ENCODE measurements around the gene CCDC174.

The CCDC174 gene

DNA sequence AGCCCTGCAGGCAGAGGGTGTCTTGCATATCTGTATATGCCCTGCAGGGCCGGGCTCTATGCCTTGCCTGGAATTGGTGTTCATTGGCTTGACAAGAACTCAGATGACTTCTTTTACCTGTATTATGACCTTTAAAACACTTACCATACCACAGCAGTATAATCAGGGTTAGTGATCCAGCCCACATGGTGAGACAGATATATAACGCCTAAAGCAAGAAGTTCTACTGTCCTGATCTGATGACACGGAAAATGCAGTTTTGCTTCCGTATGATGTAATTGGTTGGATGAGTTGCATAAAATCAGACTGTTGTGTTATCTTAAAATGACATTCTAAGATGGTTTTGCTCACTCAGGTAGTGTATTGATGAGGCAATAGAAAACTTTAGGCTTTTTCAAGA lies 9.4 kb downstream of the CCDC174 start:
- H3K9me3 ChIP-seq (ENCODE audit: control insufficient read depth, low read length), result no peaks in the 10 kb centered on the region
- peaks cover 99% of the 10 kb centered on the region for H3K36me3 ChIP-seq (ENCODE audit: control insufficient read depth, insufficient read depth, low read length, severe bottlenecking)

DNA sequence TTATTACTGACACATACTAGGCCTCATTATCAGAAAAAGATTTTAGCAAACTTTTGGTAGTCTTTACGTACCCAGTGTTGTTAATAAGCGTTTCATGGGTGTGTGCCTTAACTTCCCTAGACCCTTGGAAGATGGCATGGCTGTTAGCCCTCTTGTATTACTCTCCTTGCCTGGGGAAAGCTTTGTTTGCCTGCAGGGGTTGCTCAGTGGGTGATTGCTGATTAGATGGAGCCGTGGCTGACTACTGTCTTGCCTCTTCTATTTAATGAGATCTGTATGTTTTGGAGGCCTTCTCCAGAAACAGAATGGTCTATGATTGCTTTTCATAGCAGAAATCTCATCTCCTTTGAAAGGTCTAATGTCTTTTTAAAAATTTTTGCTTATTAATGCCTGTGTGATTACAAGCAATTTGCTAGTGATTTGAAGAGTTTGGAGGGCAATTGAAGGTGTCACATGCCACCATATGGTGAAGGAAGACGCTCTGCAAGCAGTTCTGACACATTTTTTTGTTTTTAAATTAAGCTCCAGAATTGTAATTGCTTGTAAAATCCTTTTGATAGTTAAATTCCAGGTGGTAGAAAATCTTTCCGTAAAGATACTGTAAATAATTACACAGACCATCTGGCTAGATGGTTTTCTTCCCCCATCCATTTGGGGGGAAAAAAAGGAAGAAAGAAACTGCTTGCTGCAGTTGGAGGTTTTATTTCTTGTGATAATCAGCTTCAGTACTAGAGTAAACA lies 12.0 kb downstream of the CCDC174 start:
- DNase-seq (ENCODE audit: low read depth), result no peak
- no peak overlapping the region for H3K4me3 ChIP-seq (ENCODE audit: low read length)
- no peaks in the 10 kb centered on the region for H3K9me3 ChIP-seq (ENCODE audit: control insufficient read depth, low read length)

More for the DNA sequence above, 9.4 kb downstream of the CCDC174 start:
- no peak overlapping the region for H3K4me3 ChIP-seq (ENCODE audit: low read length)
- no peaks in the 10 kb centered on the region for H3K4me1 ChIP-seq (ENCODE audit: control insufficient read depth, insufficient read depth, low read length)
- no peak for DNase-seq (ENCODE audit: low read depth)
- no peak overlapping the region for H3K9ac ChIP-seq (ENCODE audit: low read length)
- H3K27me3 ChIP-seq (replicated peaks; ENCODE audit: control insufficient read depth, insufficient read depth, low read length), result no peaks in the 10 kb centered on the region

DNA sequence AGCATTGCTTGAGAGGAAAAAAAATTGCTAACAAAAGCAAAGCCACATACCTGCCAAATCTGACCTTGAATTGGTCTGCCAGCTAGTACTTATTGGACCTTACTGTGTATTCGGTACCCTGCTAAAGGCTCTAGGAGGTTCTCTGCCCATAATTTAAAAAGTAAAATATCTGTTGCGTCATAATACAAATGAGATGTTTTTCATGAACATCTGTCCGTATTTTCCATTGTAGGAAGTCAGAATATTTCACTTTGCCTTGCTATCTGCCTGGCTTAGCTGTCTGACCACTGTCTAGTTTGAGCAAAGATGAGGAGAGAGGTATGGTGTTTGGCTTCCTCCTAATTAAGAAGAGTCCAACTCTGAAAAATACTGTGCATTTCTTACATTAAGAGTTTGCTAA lies 12.6 kb downstream of the CCDC174 start:
- DNase-seq (ENCODE audit: low read depth), result no peak
- peaks cover 99% of the 10 kb centered on the region for H3K36me3 ChIP-seq (ENCODE audit: control insufficient read depth, insufficient read depth, low read length, severe bottlenecking)

More for the DNA sequence above, 12.0 kb downstream of the CCDC174 start:
- no peaks in the 10 kb centered on the region for H3K4me1 ChIP-seq (ENCODE audit: control insufficient read depth, insufficient read depth, low read length)
- H3K36me3 ChIP-seq (ENCODE audit: control insufficient read depth, insufficient read depth, low read length, severe bottlenecking), result peaks cover 99% of the 10 kb centered on the region
- H3K27me3 ChIP-seq (replicated peaks; ENCODE audit: control insufficient read depth, insufficient read depth, low read length), result no peaks in the 10 kb centered on the region
- H3K9ac ChIP-seq (ENCODE audit: low read length), result no peak overlapping the region

DNA sequence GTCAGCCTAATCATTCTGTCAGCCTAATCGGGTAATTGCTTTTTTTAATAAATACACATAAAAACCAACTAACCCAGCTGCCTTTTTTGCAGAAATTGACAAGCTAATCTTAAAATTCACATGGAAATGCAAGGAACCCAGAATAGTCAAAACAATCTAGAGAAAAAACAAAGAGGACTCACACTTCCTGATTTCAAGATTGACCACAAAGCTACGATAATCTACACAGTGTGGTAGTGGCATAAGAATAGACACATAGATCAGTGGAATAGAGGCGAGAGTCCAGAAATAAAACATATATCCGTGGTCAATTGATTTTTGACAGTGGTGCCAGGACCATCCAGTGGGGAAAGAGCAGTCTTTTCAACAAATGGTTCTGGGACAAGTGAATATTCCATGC lies 21.0 kb downstream of the CCDC174 start:
- Histone ChIP-seq H3K4me3 (ENCODE audit: low read length) (no peak overlapping the region), H3K4me1 (ENCODE audit: control insufficient read depth, insufficient read depth, low read length) (peaks cover 18% of the 10 kb centered on the region), H3K27me3 (replicated peaks; ENCODE audit: control insufficient read depth, insufficient read depth, low read length) (no peaks in the 10 kb centered on the region), H3K9ac (ENCODE audit: low read length) (no peak overlapping the region), H3K9me3 (ENCODE audit: control insufficient read depth, low read length) (no peaks in the 10 kb centered on the region), H3K36me3 (ENCODE audit: control insufficient read depth, insufficient read depth, low read length, severe bottlenecking) (peaks cover 54% of the 10 kb centered on the region)
- no peak for DNase-seq (ENCODE audit: low read depth)

More for the DNA sequence above, 12.6 kb downstream of the CCDC174 start:
- Histone ChIP-seq H3K4me1 (ENCODE audit: control insufficient read depth, insufficient read depth, low read length) (no peaks in the 10 kb centered on the region), H3K9ac (ENCODE audit: low read length) (no peak overlapping the region), H3K4me3 (ENCODE audit: low read length) (no peak overlapping the region), H3K9me3 (ENCODE audit: control insufficient read depth, low read length) (no peaks in the 10 kb centered on the region), H3K27me3 (replicated peaks; ENCODE audit: control insufficient read depth, insufficient read depth, low read length) (no peaks in the 10 kb centered on the region)

DNA sequence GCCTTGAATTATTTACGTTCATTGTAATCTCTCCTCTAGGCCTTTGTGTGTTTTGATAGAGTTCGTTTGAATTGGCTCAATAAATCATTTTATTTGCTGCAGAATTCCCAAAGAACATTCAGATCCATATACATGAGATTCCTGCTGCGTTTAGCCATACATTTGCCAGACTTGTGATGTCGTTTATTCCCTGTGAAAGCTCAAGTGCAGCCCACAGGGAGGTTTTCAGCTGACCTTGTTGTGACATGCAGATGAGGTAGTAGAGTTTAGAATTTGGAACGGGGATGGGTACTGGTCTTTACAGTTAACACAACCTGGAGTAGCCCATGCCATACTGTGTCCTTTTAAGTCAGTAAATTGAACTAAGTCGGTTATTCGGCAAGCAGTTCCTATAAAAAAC lies 23.3 kb downstream of the CCDC174 start, which contains the start of gene C3orf20:
C3orf20 (plus strand) TSS at position 301 of the 400 bp plus-strand sequence. CDS start 7,573 bp downstream, outside the sequence.
- Histone ChIP-seq H3K36me3 (ENCODE audit: control insufficient read depth, insufficient read depth, low read length, severe bottlenecking) (peaks cover 31% of the 10 kb centered on the region), H3K4me1 (ENCODE audit: control insufficient read depth, insufficient read depth, low read length) (peaks cover 26% of the 10 kb centered on the region), H3K9ac (ENCODE audit: low read length) (no peak within 1 kb of the TSS), H3K4me3 (ENCODE audit: low read length) (no peak within 1 kb of the TSS), H3K9me3 (ENCODE audit: control insufficient read depth, low read length) (no peaks in the 10 kb centered on the region), H3K27me3 (replicated peaks; ENCODE audit: control insufficient read depth, insufficient read depth, low read length) (no peaks in the 10 kb centered on the region)
- DNase-seq (ENCODE audit: low read depth), result no peak

DNA sequence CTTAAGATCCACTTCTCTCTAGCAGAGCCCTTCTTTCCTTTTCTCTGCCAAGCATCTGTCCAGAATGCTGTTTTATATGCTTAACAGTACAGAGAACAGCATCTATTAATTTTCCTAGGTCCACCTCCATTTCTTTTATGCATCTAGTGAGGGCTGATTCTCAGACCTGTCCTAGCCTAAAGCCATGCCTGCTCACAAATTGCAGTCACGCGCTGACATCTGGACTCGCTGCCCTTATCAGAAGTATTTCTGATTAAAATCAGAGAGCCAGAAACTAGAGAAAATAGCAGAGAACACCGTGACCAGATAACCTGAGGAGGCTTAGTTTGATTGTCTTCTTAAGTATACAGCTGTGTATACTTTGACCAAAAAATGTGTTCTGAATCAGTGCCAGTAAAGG lies 25.3 kb downstream of the CCDC174 start:
- Histone ChIP-seq H3K4me1 (ENCODE audit: control insufficient read depth, insufficient read depth, low read length) (peaks cover 26% of the 10 kb centered on the region), H3K9ac (ENCODE audit: low read length) (no peak overlapping the region), H3K27me3 (replicated peaks; ENCODE audit: control insufficient read depth, insufficient read depth, low read length) (no peaks in the 10 kb centered on the region), H3K36me3 (ENCODE audit: control insufficient read depth, insufficient read depth, low read length, severe bottlenecking) (peaks cover 11% of the 10 kb centered on the region), H3K9me3 (ENCODE audit: control insufficient read depth, low read length) (no peaks in the 10 kb centered on the region), H3K4me3 (ENCODE audit: low read length) (no peak overlapping the region)
- no peak for DNase-seq (ENCODE audit: low read depth)

DNA sequence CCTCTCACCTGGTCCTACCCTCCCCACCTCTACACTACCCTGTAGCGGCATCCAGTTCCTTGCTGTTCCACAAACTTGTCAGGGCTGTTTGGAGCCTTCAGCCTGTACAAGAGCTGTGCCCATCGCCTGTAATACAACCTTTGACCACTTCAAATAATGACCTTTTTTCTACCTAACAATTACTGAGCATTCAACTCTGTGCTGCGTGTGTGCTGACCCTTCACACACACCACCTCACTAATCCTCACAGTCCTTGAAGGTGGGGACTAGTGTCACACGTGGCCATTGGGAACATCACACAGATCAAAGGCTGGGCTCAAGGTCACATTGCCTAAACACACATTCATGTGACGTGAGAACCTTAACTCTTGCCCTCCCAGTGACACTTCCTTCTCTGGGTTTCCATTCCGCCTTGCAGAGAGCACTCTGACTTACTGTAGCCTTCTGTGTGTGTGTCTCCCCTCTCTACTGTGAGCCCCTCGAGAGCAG lies 26.5 kb downstream of the CCDC174 start:
- no peak for DNase-seq (ENCODE audit: low read depth)
- H3K4me1 ChIP-seq (ENCODE audit: control insufficient read depth, insufficient read depth, low read length), result peaks cover 26% of the 10 kb centered on the region

DNA sequence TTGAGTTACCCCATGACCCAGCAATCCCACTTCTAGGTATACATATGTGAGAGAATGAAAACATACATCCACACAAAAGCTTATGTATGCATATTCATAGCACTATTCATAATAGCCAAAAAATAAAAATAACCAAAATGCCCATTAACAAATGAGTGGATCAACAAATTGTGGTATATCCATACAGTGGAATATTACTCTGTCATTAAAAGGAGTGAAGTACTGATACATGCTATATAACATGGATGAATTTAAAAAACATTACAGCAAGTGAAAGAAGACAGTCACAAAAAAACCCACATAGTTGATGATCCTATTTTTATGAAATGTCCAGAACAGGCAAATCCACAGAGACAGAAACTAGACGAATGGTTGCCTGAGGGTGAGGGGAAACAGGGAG lies 28.6 kb downstream of the CCDC174 start:
- no peak for DNase-seq (ENCODE audit: low read depth)

More for the DNA sequence above, 26.5 kb downstream of the CCDC174 start:
- Histone ChIP-seq H3K4me3 (ENCODE audit: low read length) (no peak overlapping the region), H3K27me3 (replicated peaks; ENCODE audit: control insufficient read depth, insufficient read depth, low read length) (no peaks in the 10 kb centered on the region), H3K9ac (ENCODE audit: low read length) (no peak overlapping the region), H3K36me3 (ENCODE audit: control insufficient read depth, insufficient read depth, low read length, severe bottlenecking) (no peaks in the 10 kb centered on the region), H3K9me3 (ENCODE audit: control insufficient read depth, low read length) (no peaks in the 10 kb centered on the region)

DNA sequence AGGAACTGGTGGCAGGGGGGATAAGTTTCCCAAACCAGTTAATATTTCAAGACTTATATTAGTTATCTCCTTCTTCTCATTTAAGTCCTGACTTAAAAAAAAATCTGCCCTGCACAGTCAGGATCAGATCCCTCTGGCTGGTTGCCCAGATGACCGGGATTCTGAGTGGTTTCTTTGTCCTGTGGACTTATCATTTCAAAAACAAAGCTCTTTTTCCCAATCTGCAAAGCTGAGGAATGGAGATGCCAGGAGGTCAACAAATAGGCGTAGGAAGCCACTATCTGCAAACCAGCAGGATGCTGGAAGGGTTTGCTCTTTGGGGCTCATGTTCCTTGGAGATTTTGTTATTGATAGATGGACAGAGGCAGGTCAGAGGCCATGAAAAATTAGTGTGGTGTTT lies 29.2 kb downstream of the CCDC174 start:
- Histone ChIP-seq H3K27me3 (replicated peaks; ENCODE audit: control insufficient read depth, insufficient read depth, low read length) (no peaks in the 10 kb centered on the region), H3K4me1 (ENCODE audit: control insufficient read depth, insufficient read depth, low read length) (peaks cover 21% of the 10 kb centered on the region), H3K9ac (ENCODE audit: low read length) (no peak overlapping the region), H3K36me3 (ENCODE audit: control insufficient read depth, insufficient read depth, low read length, severe bottlenecking) (no peaks in the 10 kb centered on the region), H3K9me3 (ENCODE audit: control insufficient read depth, low read length) (no peaks in the 10 kb centered on the region), H3K4me3 (ENCODE audit: low read length) (no peak overlapping the region)
- DNase-seq (ENCODE audit: low read depth), result no peak

More for the DNA sequence above, 28.6 kb downstream of the CCDC174 start:
- H3K4me1 ChIP-seq (ENCODE audit: control insufficient read depth, insufficient read depth, low read length), result peaks cover 26% of the 10 kb centered on the region
- H3K4me3 ChIP-seq (ENCODE audit: low read length), result no peak overlapping the region
- H3K9ac ChIP-seq (ENCODE audit: low read length), result no peak overlapping the region
- no peaks in the 10 kb centered on the region for H3K27me3 ChIP-seq (replicated peaks; ENCODE audit: control insufficient read depth, insufficient read depth, low read length)
- no peaks in the 10 kb centered on the region for H3K36me3 ChIP-seq (ENCODE audit: control insufficient read depth, insufficient read depth, low read length, severe bottlenecking)
- no peaks in the 10 kb centered on the region for H3K9me3 ChIP-seq (ENCODE audit: control insufficient read depth, low read length)

DNA sequence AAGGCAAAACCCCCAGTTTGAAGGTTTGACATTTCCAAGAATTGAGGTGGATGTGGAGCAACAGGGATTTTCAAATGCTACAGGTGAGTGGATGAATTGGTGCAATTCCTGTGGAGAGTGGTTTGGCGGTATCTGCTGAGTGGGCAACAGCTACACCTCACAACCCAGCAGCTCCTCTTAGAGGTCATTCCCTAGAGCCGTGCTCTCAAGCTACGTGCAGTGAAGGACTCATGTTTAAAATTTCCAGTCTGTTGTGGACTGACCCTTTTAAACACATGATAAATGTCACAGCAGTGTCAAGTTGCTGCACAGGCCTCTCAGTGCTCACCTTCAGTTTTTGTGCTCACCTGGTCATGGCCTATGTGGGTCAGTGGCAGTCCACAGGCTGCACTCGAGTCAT lies 32.9 kb downstream of the CCDC174 start:
- Histone ChIP-seq H3K4me1 (ENCODE audit: control insufficient read depth, insufficient read depth, low read length) (no peaks in the 10 kb centered on the region), H3K27me3 (replicated peaks; ENCODE audit: control insufficient read depth, insufficient read depth, low read length) (peaks cover 11% of the 10 kb centered on the region), H3K4me3 (ENCODE audit: low read length) (no peak overlapping the region), H3K9ac (ENCODE audit: low read length) (no peak overlapping the region), H3K36me3 (ENCODE audit: control insufficient read depth, insufficient read depth, low read length, severe bottlenecking) (no peaks in the 10 kb centered on the region), H3K9me3 (ENCODE audit: control insufficient read depth, low read length) (no peaks in the 10 kb centered on the region)
- no peak for DNase-seq (ENCODE audit: low read depth)

DNA sequence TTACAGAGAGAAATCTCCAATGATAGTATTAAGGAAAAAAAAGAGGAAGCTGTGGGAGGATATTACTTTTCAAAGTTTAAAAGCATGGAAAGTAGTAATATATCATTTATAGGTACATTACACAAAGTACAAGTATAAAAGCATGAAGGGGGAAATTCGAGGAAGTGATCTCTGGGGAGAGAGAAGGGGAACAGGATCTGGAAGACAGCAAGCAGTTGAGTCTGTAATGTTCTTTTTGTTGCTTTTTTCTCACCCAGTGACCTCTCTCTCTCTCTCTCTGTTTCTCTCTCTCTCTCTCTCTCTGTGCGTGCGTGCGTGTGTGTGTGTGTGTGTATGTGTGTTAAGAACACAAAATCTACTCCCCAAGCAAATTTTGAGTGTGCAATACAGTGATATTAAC lies 33.6 kb downstream of the CCDC174 start:
- H3K9ac ChIP-seq (ENCODE audit: low read length), result no peak overlapping the region
- H3K36me3 ChIP-seq (ENCODE audit: control insufficient read depth, insufficient read depth, low read length, severe bottlenecking), result no peaks in the 10 kb centered on the region
- H3K27me3 ChIP-seq (replicated peaks; ENCODE audit: control insufficient read depth, insufficient read depth, low read length), result peaks cover 11% of the 10 kb centered on the region
- H3K9me3 ChIP-seq (ENCODE audit: control insufficient read depth, low read length), result no peaks in the 10 kb centered on the region
- no peaks in the 10 kb centered on the region for H3K4me1 ChIP-seq (ENCODE audit: control insufficient read depth, insufficient read depth, low read length)
- no peak overlapping the region for H3K4me3 ChIP-seq (ENCODE audit: low read length)
- DNase-seq (ENCODE audit: low read depth), result no peak
